ENCODE measurements around the gene DEDD2.

Gene DEDD2

DNA sequence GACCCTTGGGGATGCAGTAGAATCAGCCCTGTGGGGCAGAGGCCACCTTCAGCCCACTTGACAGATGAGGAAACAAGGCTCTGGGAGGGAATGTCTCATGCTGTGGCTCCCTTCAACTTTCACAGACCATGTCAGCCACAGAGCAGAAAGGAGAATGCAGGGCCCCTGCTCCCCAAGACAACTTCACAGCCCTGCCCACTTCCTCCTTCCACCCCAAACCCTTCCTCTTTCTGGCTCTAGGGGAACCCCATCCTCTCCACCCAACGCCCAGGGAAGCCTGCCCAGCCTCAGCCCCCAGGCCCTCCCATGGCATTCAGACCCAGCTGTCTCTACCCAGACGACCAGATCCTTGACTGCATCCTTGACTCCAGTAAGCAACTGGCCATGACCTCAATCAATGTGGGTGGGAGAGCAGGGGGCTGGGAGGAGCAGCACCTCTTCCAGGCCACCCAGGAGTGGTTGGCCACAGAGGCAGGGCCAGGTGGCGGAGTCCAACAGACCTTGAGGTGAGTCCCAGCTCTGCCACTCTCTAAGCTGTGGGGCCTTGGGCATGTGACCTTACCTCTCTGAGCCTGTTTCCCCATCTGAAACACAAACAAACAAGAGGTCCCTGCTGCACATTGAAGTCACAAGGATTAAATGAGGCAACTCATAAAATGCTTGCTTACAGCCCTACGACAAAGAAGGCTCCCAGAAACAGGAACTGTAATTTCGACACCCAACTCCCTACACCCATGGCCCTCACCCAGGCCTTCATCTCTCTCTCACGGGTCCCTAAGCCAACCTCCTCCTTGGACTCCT is 15.8 kb downstream of the DEDD2 start:
- no peak for DNase-seq (ENCODE audit: low read depth, low spot score)
- peak overlapping the region; percentile 89 for H3K27ac ChIP-seq

DNA sequence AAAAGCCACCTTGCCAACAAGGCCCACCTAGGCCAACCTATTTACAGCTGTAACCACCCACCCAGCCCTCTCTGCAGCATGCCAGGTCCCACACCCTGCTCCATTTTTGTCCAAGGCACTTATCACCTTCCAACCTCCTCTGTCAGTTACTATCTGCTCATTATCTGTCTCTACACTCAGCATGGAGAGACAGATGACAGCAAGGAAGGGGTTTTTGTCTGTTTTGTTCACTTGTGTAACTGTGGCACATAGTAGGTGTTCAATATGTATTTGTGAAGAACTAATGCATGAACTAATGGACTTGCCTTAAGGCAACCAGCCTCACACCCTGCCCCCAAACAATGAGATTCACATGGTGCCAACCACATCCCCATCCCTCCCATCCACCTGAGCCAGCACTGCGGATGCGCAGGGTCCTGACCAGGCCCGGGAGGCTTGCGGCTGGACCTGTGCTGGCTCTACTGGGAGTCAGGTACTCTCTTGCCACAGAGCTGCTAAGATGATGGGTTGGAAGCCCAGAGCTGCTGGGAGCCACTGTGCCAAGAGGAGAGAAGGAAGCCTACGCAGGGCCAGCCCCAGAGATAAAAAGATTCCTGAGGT is 17.3 kb downstream of the DEDD2 start:
- H3K27ac ChIP-seq = peak overlapping the region; percentile 89
- no peak for DNase-seq (ENCODE audit: low read depth, low spot score)

DNA sequence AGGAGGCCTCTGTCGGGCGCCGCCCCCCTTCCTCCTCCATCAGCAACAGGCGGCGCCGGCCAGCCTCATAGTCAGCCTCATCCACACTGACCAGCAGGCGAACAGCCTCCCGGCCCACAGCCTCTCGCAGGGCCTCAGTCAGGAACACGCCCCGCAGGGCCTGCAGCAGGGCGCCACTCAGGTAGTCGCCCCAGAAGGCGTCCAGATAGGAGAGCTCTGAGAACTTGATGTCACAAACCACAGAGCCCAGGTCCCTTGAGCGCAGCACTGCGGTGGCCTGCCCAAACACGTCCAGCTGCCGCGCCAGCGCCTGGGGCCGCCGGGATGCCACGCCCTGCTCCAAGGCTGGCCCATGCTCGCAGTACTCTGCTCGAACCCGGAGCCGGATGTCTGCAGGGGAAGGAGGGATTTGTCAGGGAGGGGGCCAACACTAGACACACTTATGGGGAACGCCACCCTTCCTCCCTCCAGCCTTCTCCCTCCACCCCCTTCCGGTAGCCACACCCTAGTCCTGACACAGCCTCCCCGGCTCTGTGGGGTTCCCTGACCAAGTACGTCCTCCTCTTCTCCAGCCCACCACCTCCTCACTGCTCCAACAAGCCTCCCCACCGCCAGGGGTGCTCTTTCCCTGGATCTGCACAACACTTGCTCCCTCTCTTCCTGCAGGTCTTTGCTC is 17.9 kb downstream of the DEDD2 start:
- no peak for DNase-seq (ENCODE audit: low read depth, low spot score)
- H3K27ac ChIP-seq = peak overlapping the region; percentile 89

DNA sequence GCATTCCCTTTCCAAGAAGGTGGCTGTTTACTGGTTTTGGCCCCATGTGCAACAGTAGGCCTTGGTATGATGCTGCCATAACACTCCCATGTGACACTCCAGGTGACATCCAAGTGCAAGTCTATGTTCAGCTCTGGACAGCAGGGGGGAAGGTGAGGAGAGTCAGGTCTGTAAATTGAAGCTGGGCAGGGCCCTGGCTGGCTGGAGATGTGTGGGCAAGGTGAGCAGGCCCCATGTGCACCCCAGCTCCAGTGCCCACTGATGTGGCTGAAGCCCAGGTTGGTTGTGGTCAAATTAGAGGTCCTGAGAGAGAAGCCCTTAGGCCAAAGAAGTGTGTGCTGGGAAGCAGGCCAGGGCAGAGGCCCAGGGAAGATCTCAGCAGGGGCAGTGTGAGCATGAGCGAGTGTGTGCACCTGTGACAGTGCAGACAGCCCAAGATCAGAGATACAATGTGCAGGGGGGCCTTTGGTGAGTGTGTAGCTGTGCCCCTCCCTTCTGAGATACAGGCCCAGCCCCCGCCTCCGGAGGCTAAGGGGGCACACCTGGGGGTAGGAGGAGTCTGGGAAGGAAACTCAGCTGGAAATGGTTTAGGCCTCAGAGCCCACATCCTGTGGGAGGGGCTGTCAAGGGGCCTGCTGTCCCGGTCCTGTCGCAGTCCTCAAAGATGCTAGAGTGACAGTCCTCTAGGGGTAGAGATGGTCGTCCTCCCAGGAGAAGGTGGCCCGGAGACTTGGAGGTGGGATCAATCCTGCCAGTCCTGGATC is 18.6 kb downstream of the DEDD2 start:
- peak overlapping the region; percentile 89 for H3K27ac ChIP-seq
- no peak for DNase-seq (ENCODE audit: low read depth, low spot score)

DNA sequence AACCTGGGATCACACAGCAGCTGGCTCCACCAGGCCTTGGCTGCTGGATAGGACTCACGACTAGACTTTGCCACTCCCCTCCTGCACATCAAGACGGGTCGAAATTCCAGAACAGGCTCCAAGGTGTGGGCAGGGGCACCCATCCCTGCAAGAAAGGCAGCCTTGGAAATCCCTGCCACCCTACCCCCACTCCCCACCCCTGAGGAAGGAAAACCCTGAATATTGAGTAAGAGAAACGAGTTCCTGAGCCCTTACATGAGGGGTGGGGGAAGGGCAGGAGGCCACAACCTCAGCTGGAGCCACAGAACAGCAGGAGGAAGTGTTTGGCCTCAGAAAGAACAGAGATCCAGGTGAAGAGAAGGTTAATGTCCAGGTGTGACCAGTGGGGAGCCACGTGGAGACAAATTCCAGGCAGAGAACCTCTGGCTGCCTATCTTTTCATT is 20.1 kb downstream of the DEDD2 start:
- no peak for DNase-seq (ENCODE audit: low read depth, low spot score)
- peak overlapping the region; percentile 1 for H3K27ac ChIP-seq

DNA sequence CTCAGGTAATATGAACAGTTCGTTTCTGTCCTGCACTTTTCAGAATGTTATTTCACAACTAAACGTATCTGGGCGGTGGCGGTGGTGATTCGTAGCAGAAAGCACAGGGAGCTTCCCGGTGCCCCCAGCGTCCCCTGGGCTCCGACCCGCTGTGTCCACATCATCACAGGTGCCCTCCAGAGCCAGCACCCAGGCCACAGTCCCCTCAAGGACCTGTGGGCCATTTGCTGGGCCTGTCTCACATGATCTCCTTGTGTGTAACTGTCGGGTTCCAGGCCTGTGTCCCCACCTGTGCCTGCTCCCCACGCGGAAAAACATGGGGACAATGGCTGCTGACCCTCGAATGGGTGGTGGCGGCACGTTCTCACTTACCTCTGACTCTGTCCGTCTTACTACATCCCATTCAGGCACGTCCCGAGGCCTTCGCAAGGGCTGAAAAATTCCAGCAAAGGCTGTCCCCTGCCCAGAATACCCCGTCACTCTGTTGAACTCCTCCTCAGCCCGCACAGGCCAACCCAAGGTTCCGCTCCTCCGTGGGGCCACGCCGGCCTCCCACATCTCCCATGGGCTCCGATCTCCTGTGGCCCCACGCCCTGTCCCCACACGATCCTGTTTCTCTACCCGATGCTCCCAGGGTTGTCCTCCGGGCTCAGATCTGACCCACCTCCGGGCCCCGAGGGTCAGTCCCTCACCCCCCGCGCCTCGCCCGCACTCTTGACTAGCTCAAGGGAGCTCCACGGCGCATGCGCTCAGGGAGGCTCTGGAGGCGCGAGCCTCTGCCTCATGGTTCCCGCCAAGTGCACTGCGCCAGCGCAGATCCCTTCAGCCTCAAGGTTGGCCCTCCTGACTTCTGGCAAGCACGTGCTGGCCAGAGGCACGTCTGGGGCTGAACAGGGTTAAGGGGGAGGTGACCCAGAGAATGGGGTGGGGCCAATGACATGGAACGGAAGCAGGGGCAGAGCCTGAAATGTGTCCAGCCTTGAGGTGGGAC is 21.2 kb downstream of the DEDD2 start:
- DNase-seq (ENCODE audit: low read depth, low spot score) = no peak
- no peak overlapping the region for H3K27ac ChIP-seq

DNA sequence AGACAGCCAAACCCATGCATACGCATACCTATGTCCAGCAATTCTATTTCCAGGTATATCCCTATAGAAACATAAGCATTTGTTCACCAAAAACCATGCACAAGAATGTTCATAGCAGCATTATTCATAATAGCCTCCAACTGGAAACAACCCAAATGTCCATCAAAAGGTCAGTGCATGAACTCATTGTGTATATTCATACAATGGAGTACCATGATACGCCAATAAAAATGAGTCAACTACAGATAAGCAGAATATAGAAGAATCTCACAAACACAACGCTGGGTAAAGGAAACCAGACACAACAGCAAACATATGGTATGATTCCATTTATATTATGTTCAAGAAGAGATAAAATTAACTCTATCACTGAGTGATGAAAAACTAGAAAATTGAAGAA is 23.8 kb downstream of the DEDD2 start:
- peak overlapping the region; percentile 1 for H3K27ac ChIP-seq
- no peak for DNase-seq (ENCODE audit: low read depth, low spot score)

DNA sequence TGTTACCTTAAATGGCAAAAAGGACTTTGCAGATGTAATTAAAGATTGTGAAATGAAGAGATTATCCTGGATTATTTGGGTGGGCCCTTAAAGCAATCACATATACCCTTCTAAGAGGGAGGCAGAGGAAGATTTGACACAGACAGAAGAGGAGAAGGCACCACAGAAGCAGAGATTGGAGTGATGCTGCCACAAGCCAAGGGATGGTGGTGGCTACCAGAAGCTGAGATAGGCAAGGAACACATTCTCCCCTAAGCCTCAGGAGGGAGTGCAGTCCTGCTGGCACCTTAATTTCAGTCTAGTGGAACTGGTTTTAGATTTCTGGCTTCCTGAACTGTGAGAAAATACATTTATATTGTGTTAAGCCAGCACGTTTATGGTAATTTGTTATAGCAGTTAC is 24.2 kb downstream of the DEDD2 start:
- H3K27ac ChIP-seq = peak overlapping the region; percentile 1
- no peak for DNase-seq (ENCODE audit: low read depth, low spot score)

DNA sequence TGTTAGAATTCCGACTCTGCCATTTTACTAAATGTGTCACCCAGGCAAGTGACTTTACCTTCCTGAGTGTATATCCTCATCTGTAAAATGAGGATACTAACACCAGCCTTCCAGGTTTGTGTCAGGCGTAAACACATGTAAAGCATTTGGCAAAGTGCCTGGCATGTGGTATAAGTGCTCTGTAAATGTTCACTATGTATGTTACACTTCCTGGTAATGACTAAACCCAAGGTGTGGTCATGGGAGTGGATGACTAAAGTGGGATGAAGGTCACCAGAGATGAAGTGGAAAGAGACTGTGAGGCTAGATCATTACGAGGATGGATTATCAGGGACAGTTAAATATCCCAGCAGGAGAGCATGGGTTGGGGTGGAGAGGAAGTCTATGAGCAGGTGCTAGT is 25.6 kb downstream of the DEDD2 start:
- H3K27ac ChIP-seq = peak overlapping the region; percentile 75
- peak; percentile 98 for DNase-seq (ENCODE audit: low read depth, low spot score)

DNA sequence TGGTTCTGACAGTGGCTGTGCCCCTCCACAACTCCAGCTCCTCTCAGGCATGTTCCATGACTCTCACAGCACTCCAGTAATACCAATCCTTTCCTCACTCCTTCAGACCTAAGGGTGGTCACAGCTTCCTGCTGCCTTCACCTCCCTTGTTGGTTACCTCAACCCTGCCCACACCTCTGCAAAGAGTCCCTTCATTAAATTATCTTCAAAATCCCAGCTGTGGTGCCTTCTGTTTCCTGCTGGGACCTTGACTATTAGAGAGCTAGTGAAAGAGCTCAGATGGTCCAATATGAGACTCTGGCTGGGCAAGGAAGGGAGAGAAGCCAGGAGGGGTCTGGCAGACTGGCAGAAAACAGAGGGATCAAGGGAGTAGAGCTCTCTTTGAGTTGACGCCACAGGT is 26.1 kb downstream of the DEDD2 start:
- DNase-seq (ENCODE audit: low read depth, low spot score) = no peak
- H3K27ac ChIP-seq = peak overlapping the region; percentile 75

DNA sequence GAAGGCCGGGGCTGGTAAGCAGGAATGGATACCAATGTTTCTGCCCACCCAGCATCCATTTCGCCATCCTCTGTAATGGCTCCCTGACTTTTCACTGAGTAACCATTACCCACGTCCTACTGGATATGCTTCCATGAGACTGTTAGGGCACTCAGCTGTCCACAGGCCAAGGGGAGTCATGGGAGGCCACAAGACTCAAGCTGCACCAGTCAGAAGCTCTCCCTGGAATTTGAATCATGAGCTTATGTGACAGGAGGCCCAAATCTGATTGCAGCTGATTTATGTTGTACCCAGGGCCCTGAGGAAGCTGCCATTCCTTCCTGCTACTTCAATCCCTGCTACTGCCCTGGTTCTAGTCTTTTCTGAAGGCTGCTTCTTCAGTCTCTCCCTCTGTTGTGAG is 28.3 kb downstream of the DEDD2 start:
- H3K27ac ChIP-seq = no peak overlapping the region
- no peak for DNase-seq (ENCODE audit: low read depth, low spot score)

DNA sequence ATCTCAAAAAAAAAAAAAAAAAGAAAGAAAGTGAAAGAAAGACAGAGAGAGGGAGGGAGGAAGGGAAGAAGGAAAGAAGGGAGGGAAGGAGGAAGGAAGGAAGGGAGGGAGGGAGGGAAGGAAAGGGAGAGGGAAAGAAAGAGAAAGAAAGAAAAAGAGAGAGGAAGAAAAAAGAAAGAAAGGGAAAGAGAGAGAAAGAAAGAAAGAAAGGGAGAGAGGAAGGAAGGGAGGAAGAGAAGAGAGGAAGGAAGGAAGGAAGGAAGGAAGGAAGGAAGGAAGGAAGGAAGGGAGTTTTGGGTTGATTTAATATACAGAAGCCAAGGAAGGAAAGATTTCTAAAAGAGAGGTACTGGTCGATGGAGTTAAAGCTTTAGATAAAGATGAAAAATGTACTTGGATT is 28.8 kb downstream of the DEDD2 start:
- H3K27ac ChIP-seq = no peak overlapping the region
- DNase-seq (ENCODE audit: low read depth, low spot score) = no peak

DNA sequence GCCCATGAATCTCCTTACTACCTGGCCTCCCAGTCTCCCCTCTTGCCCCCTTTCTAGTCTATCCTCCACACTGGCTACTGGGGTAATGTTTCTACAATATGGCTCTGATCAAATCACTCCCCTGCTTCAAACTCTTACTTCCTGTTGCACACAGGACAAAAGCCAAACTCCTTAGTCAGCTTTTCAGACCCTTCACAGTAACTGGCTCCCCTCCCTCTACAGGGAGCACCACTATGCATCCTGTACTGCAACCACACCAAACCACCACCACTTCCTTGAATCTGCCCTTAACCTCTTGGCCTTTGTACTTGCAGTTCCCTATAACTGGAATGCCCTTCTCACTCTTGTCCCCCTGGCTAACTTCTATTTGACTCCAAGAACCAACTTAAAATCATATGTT is 32.2 kb downstream of the DEDD2 start:
- DNase-seq (ENCODE audit: low read depth, low spot score) = no peak
- no peak overlapping the region for H3K27ac ChIP-seq

DNA sequence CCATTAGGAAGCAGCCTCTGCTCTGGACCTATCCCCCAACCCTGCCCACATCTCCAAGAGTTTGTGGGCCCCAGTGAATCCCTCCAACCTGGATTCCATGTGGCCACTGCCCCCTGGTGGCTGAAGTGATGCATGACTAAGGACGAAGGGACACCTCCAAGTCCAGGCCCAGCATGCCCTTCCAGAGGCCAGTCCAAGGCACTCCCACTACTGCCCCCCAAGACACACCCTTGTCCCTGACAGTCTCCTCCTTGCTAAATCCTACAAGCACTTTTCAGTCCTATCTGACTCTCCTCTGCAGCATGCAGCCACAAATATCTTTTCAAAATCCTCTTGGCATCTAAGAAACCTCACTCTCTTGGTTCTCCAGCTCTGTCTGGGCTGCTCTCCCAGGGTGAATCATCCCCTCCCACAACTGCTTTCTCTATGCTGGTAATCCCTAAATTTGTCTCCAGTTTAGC is 33.0 kb downstream of the DEDD2 start:
- DNase-seq (ENCODE audit: low read depth, low spot score) = no peak
- no peak overlapping the region for H3K27ac ChIP-seq

DNA sequence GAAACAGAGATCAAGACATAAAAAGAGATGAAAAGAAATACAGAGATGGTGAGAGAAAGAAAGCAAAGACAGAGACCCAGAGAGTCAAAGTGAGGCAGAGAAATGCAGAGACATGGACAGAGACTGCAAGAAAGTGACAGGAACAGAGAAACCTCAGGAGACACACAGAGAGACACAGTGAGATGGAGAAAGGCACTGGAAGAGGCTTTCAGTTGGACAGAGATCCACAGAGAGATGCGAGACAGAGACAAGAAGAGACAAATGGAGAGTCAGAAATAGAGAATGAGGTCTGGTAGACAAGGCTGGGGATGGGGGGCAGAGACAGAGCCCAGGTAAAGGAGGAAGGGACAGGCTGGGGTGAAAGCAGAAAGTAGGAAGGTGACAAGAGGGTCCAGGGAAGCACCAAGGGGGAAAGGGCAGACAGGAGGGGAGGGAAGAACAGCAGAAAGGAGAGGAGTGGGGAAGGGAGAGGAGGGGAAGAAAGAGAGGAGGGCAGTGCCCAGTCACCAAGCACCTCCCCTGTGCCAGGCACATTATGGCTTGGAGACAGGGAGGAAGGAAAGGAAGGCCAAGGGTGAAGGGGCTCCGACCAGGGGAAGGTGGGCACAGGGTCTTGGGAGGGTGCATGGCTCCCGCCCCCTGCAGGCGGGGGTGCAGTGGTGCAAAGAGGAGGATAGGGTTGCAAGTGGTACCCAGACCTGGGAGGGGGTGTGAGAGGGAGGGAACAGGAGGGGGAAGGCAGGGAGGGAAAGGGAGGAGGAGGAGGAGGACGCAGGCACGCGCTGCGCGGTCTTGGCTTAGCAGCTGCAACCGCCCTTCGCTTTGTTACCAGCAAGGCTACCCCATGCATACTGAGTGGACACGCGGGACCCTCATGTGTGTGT is 38.4 kb downstream of the DEDD2 start:
- no peak for DNase-seq (ENCODE audit: low read depth, low spot score)
- no peak overlapping the region for H3K27ac ChIP-seq

DNA sequence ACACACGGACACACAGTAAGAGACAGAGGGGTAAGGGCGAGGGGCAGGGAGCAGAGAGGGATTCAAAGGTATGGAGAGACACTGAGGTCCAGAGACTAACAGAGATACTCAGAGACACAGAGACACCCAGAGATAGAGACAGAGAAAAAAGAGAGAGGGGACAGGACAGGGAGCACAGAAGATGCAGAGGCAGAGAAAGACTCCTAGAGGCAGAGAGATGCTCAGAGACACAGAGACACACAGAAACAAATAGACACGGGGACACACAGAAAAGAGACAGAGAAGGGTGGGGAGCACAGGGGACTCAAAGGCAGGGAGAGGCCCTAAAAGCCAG is 39.8 kb downstream of the DEDD2 start:
- no peak overlapping the region for H3K27ac ChIP-seq
- DNase-seq (ENCODE audit: low read depth, low spot score) = no peak

DNA sequence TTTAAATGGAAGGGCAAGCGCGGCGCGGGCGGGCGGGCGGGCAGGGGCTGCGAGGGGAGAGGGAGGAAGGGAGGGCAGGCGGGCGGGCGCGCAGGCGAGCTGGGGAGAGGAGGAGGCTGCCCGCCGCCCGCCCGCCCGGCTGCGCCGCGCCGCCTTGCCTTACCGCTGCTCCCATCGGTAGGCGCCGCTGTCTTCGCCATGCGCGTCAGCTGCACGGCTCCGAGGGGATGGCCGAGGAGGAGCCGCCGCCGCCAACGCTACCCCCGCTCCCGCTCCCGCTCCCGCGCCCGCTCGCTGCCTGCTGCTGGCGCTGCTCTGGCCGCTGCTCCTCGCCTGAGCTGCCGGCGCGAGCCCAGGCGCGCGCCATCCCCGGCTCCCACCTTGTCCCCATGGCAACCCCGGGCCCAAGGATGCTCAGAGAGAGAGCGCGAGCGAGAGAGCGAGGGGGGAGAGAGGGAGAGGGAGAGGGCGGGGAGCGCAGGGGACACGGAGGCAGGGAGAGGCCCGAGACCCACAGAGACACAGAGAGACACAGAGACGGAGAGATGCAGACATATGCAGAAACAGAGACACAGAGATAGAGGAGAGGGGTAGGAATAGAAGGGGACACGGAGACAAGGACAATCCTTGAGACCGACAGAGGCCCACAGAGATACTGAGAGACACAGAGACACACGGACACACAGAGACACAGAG is 40.3 kb downstream of the DEDD2 start:
- no peak for DNase-seq (ENCODE audit: low read depth, low spot score)
- H3K27ac ChIP-seq = no peak overlapping the region

DNA sequence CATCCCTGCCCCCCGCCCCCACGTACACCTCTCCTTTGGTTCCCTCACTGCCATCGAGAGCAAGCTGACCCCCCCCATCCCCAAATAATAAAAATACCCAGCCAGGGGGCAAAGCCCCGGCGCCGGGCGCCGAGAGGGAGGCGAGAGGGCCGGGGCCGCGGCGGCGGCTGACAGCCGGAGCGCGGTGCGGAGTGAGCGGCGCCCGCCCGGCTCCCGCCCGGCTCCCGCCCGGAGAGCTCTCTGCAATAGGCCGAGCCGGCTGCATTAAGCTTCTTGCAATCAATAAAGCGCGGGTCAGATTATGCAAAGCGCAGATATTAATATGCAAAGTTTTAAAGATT is 40.9 kb downstream of the DEDD2 start:
- DNase-seq (ENCODE audit: low read depth, low spot score) = no peak
- no peak overlapping the region for H3K27ac ChIP-seq

Measured in epithelial cell of prostate (primary cell).